ENCODE data around the gene EEF2.

DNA sequence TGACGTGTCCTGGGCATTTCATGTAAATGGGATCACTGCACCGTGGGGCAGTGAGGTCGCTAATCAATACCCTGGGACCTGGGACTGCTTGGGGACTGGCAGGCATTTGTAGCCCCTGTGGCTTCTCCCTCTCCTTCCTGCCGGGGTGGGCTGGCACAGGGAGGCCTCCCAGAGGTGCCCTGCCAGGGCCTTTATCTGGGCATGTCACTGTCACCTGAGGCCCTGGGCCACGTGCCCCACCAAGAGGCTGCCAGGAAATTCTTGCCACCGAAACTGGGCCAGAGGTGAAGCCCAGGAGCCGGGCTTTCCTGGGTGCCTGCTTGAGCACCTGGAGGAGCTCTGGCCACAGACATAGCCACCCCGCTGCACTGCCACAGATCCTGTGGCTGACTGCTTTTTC, 54.2 kb downstream of the EEF2 start:
- no peak for TF ChIP-seq RAD21 (IDR thresholded peaks at IDR 0.05; ENCODE audit: low read depth)
- TF ChIP-seq TAF1 (IDR thresholded peaks at IDR 0.05; ENCODE audit: low read depth) = no peak
- no peak for TF ChIP-seq ZBTB7A (IDR thresholded peaks at IDR 0.05; ENCODE audit: low read depth)
- no peak for TF ChIP-seq MAX (IDR thresholded peaks at IDR 0.05)

Data from Ishikawa (cell line).